NT2/D1 (cell line): Measurements from ENCODE around the gene INSRR.

ENCODE experiments used
- SUZ12 ChIP-seq: IDR thresholded peaks from 2 replicates; pipeline ENCODE4 v1.6.1; 2011; ENCODE audit not compliant: insufficient read length, insufficient read depth; ENCODE audit errors: extremely low read depth
- ZNF274 ChIP-seq: IDR thresholded peaks from 2 replicates; pipeline ENCODE4 v1.6.1; 2011; ENCODE audit warnings: mild to moderate bottlenecking, low read depth, low read length

DNA sequence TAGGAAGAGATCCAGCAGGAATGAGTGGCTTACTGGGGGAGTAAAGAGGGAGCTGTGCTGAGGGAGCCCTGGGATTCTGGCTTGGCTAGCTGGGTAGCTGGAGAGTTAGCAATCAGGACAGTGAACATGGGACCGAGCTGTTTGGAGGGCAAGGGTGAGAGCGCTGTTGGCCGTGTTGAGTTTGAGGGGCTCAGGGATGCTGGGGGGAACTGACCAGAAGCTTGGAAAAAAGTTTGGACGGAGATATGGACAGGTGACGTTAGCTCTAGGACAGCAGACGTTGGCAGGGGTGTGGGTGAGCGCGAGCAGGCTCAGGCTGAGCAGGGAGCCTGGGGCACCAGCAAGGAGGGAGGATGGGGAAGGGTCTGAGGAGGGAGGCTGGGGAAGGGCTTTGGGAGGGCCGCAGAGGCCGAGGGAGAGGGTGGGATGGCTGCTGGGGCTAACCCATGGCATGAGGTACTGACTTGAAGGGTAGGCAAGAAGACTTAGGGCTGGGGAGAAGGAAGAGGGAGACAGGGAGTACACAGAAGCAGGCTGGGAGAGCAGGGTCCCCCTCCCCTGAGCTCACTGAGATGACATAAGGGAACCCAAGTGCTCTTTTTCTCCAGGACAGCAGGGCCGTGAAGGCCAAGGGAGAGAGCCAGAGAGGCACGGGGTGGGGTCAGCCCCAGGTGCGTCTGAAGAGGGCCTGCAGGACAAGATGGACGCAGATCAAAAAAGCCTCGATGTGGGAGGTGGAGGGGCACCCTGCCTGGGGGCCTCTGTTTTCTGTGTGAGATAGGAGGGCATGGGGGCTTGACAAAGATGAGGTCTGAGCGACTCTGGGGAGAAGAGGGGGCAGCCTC, 50.5 kb downstream of the INSRR start:
- no peak for TF ChIP-seq SUZ12
- TF ChIP-seq ZNF274, result no peak
